ENCODE measurements around the gene SNX24. TPM values are rescaled to one million over a fixed set of nuclear protein-coding genes. Genes with fewer than 3 reads are reported as not detected.

Gene SNX24
- total and polyA plus RNA-seq, 10 of the 15 experiments (the other 5 are each of a cell fraction or from before 2014, with no cell fraction given): 0.15 to 6.6 (median 4.1) TPM

- BruUV-seq (replicated peaks): no TSS peak
- no peaks in the 10 kb centered on the region for H3K9me3 ChIP-seq (replicated peaks; ENCODE audit: control insufficient read depth, insufficient read depth, low read length)
- intact Hi-C loops (cut with micrococcal nuclease; ENCODE audit: unreplicated experiment) (no loop called here), in situ Hi-C loops (cut with MboI) (no loop called here)
- H3K79me2 ChIP-seq (ENCODE audit: control insufficient read depth, insufficient read depth, low read length): no peaks in the 10 kb centered on the region
- ATAC-seq: no peak
- H3K4me3 ChIP-seq: no peak overlapping the region
- H3K27me3 ChIP-seq (replicated peaks in 1 of 2; ENCODE audit: control insufficient read depth in 2 of 2, insufficient read depth in 2 of 2, low read length in 1 of 2): no peaks in the 10 kb centered on the region; a peak in 1 of 4 replicates
- no peak for DNase-seq (ENCODE audit: low read depth, low spot score)
- ChIA-PET SMC1A (ENCODE audit: uncharacterized antibody, unreplicated experiment) (no interaction called here), CTCF (interaction anchor here (0.9 kb wide), 1 partner anchor 10 kb away, joined by 3 read pairs; no protein-coding TSS in a partner anchor), POLR2A (no interaction called here), RAD21 (ENCODE audit: unreplicated experiment) (no interaction called here)
- H2AFZ ChIP-seq (ENCODE audit: control insufficient read depth, low read depth, low read length): no peak overlapping the region
- TF ChIP-seq CHD4 (IDR thresholded peaks at IDR 0.05): no peak
- TF ChIP-seq ZNF24 (IDR thresholded peaks at IDR 0.05): no peak
- no peak for TF ChIP-seq BCL11A (IDR thresholded peaks at IDR 0.05; ENCODE audit: low read depth, low read length)
- TF ChIP-seq ZSCAN29 (IDR thresholded peaks at IDR 0.05): no peak
- no peak for TF ChIP-seq MYB (IDR thresholded peaks at IDR 0.05; ENCODE audit: borderline replicate concordance, low read depth, low read length)
- no peak for TF ChIP-seq ZNF384 (IDR thresholded peaks at IDR 0.05; ENCODE audit: borderline replicate concordance, low read depth, low read length)
- TF ChIP-seq ELK1 (IDR thresholded peaks at IDR 0.05; ENCODE audit: low read depth, low read length): no peak
- TF ChIP-seq RBBP5 (conservative IDR thresholded peaks at IDR 0.05): no peak
- TF ChIP-seq ZNF622 (IDR thresholded peaks at IDR 0.05): no peak
- no peak for TF ChIP-seq IKZF1 (conservative IDR thresholded peaks at IDR 0.05)
- no peak for TF ChIP-seq ASH2L (IDR thresholded peaks at IDR 0.05; ENCODE audit: borderline replicate concordance, low read depth)
- no peak for TF ChIP-seq SIN3A (IDR thresholded peaks at IDR 0.05; ENCODE audit: low read depth, low read length)
- no peak for TF ChIP-seq GABPA (IDR thresholded peaks at IDR 0.05; ENCODE audit: low read depth)
- TF ChIP-seq CHD2 (IDR thresholded peaks at IDR 0.05; ENCODE audit: borderline replicate concordance, low read depth, low read length): no peak
- no peak for TF ChIP-seq RUNX3 (IDR thresholded peaks at IDR 0.05; ENCODE audit: low read length)
- no peak for TF ChIP-seq SP1 (IDR thresholded peaks at IDR 0.05; ENCODE audit: low read depth, low read length)
- no peak for TF ChIP-seq KAT2A (conservative IDR thresholded peaks at IDR 0.05; ENCODE audit: control insufficient read depth, low read depth, low read length)
- H3K9ac ChIP-seq (ENCODE audit: control insufficient read depth, insufficient read depth, low read length): no peak overlapping the region
- H4K20me1 ChIP-seq (ENCODE audit: control insufficient read depth, insufficient read depth): no peaks in the 10 kb centered on the region
- WGBS (ENCODE audit: insufficient coverage, insufficient replicate concordance, low lambda C conversion rate, missing lambda C conversion rate): 37% methylated on average over 7 of the region's 7 CpGs
- H3K4me1 ChIP-seq (ENCODE audit: control insufficient read depth, insufficient read depth, low read length): no peaks in the 10 kb centered on the region
- no peak overlapping the region for H3K4me2 ChIP-seq (ENCODE audit: control insufficient read depth, insufficient read depth)
- H3K36me3 ChIP-seq (ENCODE audit: control insufficient read depth in 2 of 2, insufficient read depth in 2 of 2, low read length in 1 of 2): no peaks in the 10 kb centered on the region
- no peak for FAIRE-seq
- no peak overlapping the region for H3K27ac ChIP-seq (ENCODE audit: control insufficient read depth, insufficient read depth)
Observed at GRCh38 chr5:122870219-122870856, 24.9 kb downstream of the SNX24 start.
